RCC 7860 (cell line): Measurements from ENCODE around the gene KBTBD2.
A peak's percentile ranks its signal among the peaks of the same experiment; 100 is the strongest.
"Not testable (repeated sequence)": the region's sequence is repeated elsewhere in the genome, so short reads cannot be mapped to it uniquely, and the experiment has no call there.

ENCODE experiments used
- DNase-seq: peaks from one replicate; pipeline ENCODE4 v3.0.0-alpha.2; 2015; ENCODE audit warnings: low spot score
- FAIRE-seq: peaks from 2 replicates; lab custom pipeline; 2012; peaks lifted over from hg19 to GRCh38; lab: Jason Lieb, UNC

Gene KBTBD2

GRCh38 chr7:32857063-32857462, 34.5 kb downstream of the KBTBD2 start:
- FAIRE-seq, DNase-seq: not testable (repeated sequence)

- FAIRE-seq, DNase-seq: not testable (repeated sequence)
These were observed 35.5 kb downstream of the KBTBD2 start for GRCh38 chr7:32855837-32856775.

- FAIRE-seq = not testable (repeated sequence)
- DNase-seq = peak; percentile 1
These were observed 40.9 kb downstream of the KBTBD2 start for GRCh38 chr7:32850654-32851053.

DNA sequence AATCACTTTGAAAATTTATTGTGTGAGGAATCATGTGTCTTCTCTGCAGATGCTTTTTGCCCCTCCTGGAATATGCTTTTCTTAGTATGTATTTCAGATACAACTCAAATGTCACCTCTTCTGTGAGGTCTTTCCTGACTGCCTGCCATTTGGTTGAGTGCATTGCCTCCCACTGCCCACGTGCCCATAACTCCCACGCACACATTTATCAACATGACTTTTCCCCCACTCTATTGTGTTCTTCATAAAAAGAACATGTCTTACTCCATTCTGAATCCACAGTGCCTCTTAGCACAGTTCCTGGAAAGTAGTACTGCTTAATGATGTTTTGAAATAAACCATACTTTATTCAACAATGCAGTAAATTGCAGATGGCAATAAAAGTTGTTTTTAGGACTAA, 42.9 kb downstream of the KBTBD2 start:
- FAIRE-seq = not testable (repeated sequence)
- peak; percentile 0 for DNase-seq

DNA sequence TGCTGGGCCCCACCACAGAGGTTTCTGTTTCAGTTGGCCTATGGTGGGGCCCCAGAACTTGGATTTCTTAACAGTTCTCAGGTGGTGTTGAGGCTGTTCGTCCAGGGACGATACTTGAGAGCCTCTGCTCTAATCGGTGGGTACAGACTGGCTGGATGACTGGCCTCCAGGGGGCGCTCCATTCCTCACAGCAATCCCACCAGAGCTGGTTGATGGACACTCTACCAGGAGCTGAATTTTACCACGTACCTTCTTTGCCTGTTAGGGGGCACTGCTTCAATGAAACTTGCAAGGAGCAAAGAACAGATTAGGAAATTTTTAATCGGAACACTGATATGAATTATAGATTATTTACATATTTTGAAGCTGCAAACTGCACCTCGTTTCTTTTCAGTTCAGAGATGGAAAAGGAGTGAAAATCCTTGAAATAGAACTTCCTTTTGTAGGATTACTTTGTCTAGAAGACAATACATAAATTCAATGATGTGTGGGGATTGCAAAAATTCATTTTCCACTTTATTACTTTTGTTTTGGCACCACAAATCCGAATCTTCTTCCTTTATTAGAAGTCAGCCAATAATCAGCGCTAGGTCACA, 44.8 kb downstream of the KBTBD2 start:
- DNase-seq = peak; percentile 57
- no peak for FAIRE-seq

DNA sequence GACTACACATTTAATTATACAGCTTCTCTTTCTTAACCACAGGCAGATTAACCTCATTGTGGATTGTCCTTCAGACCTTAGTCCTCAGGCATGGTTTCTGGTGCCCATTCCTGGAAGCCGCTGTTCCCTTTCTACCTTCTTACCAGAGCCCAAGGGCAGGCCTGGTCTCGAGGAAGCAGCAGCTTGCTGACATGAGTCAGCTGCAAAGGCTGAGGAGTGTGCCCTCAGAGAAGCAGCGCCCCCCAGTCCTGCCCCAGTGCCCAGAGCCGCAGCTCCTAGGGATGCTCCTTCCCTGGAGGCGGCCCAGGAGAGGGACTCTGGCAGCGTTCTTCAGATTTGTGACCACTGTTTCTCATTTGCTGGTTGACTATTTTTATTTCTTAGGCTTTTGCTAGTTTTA, 46.8 kb downstream of the KBTBD2 start:
- FAIRE-seq = not testable (repeated sequence)
- DNase-seq = peak; percentile 1

GRCh38 chr7:32843763-32844162, 47.8 kb downstream of the KBTBD2 start:
- not testable (repeated sequence) for DNase-seq, FAIRE-seq

- not testable (repeated sequence) for DNase-seq, FAIRE-seq
These were observed 51.7 kb downstream of the KBTBD2 start for GRCh38 chr7:32839846-32840245.

GRCh38 chr7:32828996-32829752, 62.4 kb downstream of the KBTBD2 start:
- not testable (repeated sequence) for DNase-seq, FAIRE-seq
